Measurements from ENCODE around the gene SIVA1. TPM values are rescaled to one million over a fixed set of nuclear protein-coding genes. Genes with fewer than 3 reads are reported as not detected.

SIVA1 gene
- polyA plus RNA-seq, 12 donors = 39.2 to 76.0 (median 55.4) TPM; not detected in 1

- no peak for DNase-seq
Observed at GRCh38 chr14:104804481-104805325, 51.8 kb downstream of the SIVA1 start.

GRCh38 chr14:104805326-104805678 lies 52.4 kb downstream of the SIVA1 start:
- no peak for DNase-seq

- DNase-seq = no peak
Observed at GRCh38 chr14:104805941-104806624, 53.1 kb downstream of the SIVA1 start.

- DNase-seq = no peak
Observed at GRCh38 chr14:104806625-104807465, 53.9 kb downstream of the SIVA1 start.

GRCh38 chr14:104808456-104808855 lies 55.5 kb downstream of the SIVA1 start:
- no peak for DNase-seq

Other genes with a start within 250 kb of the SIVA1 start
- gene C14orf180, start 173.4 kb upstream of the SIVA1 start, polyA plus RNA-seq (ENCODE audit: insufficient read length in 12 of 12) = 10 to 100 TPM in 1 of 12 donors, 1 to 10 TPM in 9, not detected in 2; 3.5 to 11.3 (median 7.0) TPM
- gene TMEM179, start 148.4 kb upstream of the SIVA1 start, polyA plus RNA-seq (ENCODE audit: insufficient read length in 12 of 12) = 1 to 10 TPM in 2 of 12 donors, under 1 TPM in 8, not detected in 2; 0.53 to 1.8 (median 0.70) TPM
- 10 to 100 TPM in 11 of 12 donors, not detected in 1; 28.8 to 60.9 (median 40.2) TPM for gene INF2, start 63.5 kb upstream of the SIVA1 start, polyA plus RNA-seq (ENCODE audit: insufficient read length in 12 of 12)
- gene ADSS1, start 28.9 kb upstream of the SIVA1 start, polyA plus RNA-seq (ENCODE audit: insufficient read length in 12 of 12) = 10 to 100 TPM in 11 of 12 donors, not detected in 1; 23.0 to 88.2 (median 55.5) TPM
- 100 to 1,000 TPM in 11 of 12 donors, not detected in 1; 133 to 212 (median 155) TPM for gene AKT1, start 42.6 kb downstream of the SIVA1 start, polyA plus RNA-seq (ENCODE audit: insufficient read length in 12 of 12)
- gene ZBTB42, start 48.0 kb downstream of the SIVA1 start, polyA plus RNA-seq (ENCODE audit: insufficient read length in 12 of 12) = 10 to 100 TPM in 1 of 12 donors, 1 to 10 TPM in 10, not detected in 1; 3.4 to 11.3 (median 5.5) TPM
- gene CEP170B, start 112.1 kb downstream of the SIVA1 start, polyA plus RNA-seq (ENCODE audit: insufficient read length in 12 of 12) = 10 to 100 TPM in 1 of 12 donors, 1 to 10 TPM in 10, not detected in 1; 1.4 to 15.4 (median 2.3) TPM
- gene PLD4, start 171.7 kb downstream of the SIVA1 start, polyA plus RNA-seq (ENCODE audit: insufficient read length in 12 of 12) = 10 to 100 TPM in 1 of 12 donors, 1 to 10 TPM in 10, not detected in 1; 2.6 to 20.5 (median 3.7) TPM
- 10 to 100 TPM in 9 of 12 donors, 1 to 10 TPM in 2, not detected in 1; 6.4 to 35.1 (median 14.8) TPM for gene AHNAK2, start 225.2 kb downstream of the SIVA1 start, polyA plus RNA-seq (ENCODE audit: insufficient read length in 12 of 12)
- 1 to 10 TPM in 11 of 12 donors, not detected in 1; 2.9 to 6.7 (median 4.6) TPM for gene CLBA1, start 232.6 kb downstream of the SIVA1 start, polyA plus RNA-seq (ENCODE audit: insufficient read length in 12 of 12)

All from muscle of arm (tissue), 12 donors.